ENCODE results near the gene TMX3. TPM values are rescaled to one million over a fixed set of nuclear protein-coding genes. Genes with fewer than 3 reads are reported as not detected.

Gene TMX3
- total RNA-seq, 1 donor from 2014 or later, result 30.8 TPM

GRCh38 chr18:68721681-68722583 lies 7.0 kb upstream of the TMX3 start:
- TF ChIP-seq, protein P1, sequence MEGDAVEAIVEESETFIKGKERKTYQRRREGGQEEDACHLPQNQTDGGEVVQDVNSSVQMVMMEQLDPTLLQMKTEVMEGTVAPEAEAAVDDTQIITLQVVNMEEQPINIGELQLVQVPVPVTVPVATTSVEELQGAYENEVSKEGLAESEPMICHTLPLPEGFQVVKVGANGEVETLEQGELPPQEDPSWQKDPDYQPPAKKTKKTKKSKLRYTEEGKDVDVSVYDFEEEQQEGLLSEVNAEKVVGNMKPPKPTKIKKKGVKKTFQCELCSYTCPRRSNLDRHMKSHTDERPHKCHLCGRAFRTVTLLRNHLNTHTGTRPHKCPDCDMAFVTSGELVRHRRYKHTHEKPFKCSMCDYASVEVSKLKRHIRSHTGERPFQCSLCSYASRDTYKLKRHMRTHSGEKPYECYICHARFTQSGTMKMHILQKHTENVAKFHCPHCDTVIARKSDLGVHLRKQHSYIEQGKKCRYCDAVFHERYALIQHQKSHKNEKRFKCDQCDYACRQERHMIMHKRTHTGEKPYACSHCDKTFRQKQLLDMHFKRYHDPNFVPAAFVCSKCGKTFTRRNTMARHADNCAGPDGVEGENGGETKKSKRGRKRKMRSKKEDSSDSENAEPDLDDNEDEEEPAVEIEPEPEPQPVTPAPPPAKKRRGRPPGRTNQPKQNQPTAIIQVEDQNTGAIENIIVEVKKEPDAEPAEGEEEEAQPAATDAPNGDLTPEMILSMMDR (conservative IDR thresholded peaks at IDR 0.05; ENCODE audit: low read depth, low read length), result no peak
- H3K4me3 ChIP-seq (ENCODE audit: low read depth, low read length), result no peak overlapping the region
- DNase-seq (ENCODE audit: low read depth), result no peak

- peak overlapping the region; percentile 89 for H3K4me3 ChIP-seq (ENCODE audit: low read depth, low read length)
- DNase-seq (ENCODE audit: low read depth), result no peak
- TF ChIP-seq, protein P1 (conservative IDR thresholded peaks at IDR 0.05; ENCODE audit: low read depth, low read length), result no peak
Observed at GRCh38 chr18:68714366-68714711, 569 bp downstream of the TMX3 start.

GRCh38 chr18:68713796-68714195 lies 1.1 kb downstream of the TMX3 start:
- TF ChIP-seq, protein P1 (conservative IDR thresholded peaks at IDR 0.05; ENCODE audit: low read depth, low read length), result no peak
- peak overlapping the region; percentile 89 for H3K4me3 ChIP-seq (ENCODE audit: low read depth, low read length)
- DNase-seq (ENCODE audit: low read depth), result no peak

DNA sequence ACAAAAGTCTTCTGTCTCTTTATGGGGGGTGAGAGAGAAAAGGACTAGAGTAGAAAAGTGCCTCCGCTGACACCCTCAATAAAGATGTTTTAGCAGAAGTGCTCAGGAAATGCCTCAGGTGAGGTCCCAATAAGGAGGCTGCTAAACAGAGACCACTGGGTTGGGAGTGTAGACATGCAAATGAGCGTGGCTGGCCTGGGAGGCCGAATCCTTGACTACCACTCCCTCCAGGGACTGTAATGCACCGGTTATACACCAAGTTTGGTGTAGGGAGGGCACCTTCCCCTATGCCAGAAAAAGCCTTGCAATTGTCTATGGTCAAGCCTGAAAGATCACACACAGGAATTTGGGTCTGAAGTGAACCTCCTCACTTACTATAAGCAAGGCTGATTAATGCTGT lies 1.8 kb downstream of the TMX3 start:
- no peak overlapping the region for H3K4me3 ChIP-seq (ENCODE audit: low read depth, low read length)
- no peak for DNase-seq (ENCODE audit: low read depth)
- TF ChIP-seq, protein P1 (conservative IDR thresholded peaks at IDR 0.05; ENCODE audit: low read depth, low read length), result no peak

DNA sequence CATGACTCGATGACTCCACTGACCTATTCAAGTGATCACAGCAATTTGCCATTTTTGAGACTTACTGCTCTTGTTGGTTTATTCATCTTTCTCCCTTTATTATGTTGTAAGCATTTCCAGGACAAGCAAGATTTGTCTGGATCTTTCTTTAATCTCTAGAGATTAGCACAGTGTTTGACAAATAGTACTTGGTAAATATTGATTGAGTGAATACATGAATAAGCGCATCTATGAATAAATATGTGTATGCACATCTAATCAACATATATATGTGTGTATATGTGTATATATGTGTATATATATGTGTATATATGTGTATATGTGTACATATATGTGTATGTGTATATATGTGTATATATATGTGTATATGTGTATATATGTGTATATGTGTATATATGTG lies 7.3 kb downstream of the TMX3 start:
- TF ChIP-seq, protein P1 (conservative IDR thresholded peaks at IDR 0.05; ENCODE audit: low read depth, low read length), result no peak
- no peak overlapping the region for H3K4me3 ChIP-seq (ENCODE audit: low read depth, low read length)
- DNase-seq (ENCODE audit: low read depth), result no peak

DNA sequence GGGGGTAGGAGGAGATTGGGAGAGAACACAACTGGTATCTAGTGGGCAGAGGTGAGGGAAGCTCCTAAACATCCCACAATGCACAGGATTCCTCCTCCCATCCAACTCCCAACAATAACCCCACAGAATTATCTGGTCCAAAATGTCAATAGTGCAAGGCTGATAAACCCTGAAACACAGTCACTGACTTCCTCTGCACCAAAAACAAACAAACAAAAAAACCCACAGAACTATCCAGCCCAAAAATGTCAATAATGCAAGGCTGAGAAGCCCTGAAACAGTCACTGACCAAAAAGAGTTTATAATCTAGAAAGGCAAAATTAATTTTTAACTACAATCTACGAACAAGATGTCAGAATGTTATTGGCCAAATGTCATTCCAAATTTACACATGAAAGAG lies 9.8 kb downstream of the TMX3 start:
- TF ChIP-seq, protein P1 (conservative IDR thresholded peaks at IDR 0.05; ENCODE audit: low read depth, low read length), result no peak
- DNase-seq (ENCODE audit: low read depth), result no peak
- H3K4me3 ChIP-seq (ENCODE audit: low read depth, low read length), result no peak overlapping the region

DNA sequence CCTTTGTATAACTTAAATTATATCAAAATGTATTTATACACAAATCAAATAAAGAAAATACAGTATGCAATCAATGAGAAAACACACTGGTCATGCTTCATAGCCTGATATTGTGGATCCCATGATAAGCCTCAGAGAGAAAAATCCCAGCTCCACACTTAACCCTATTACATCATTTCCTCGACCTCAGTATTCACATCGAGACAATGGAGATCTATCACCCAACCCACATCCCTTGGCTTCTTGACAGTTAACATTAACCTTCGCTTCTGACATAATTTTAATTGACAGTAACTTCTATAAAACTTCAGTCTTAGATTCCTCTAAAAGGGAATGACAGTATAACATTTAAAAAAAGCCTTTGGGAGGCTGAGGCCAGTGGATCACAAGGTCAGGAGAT lies 11.6 kb downstream of the TMX3 start:
- H3K4me3 ChIP-seq (ENCODE audit: low read depth, low read length), result no peak overlapping the region
- TF ChIP-seq, protein P1 (conservative IDR thresholded peaks at IDR 0.05; ENCODE audit: low read depth, low read length), result no peak
- no peak for DNase-seq (ENCODE audit: low read depth)

All from epithelial cell of proximal tubule (primary cell).